PC-9 (cell line): Measurements from ENCODE around the gene KLF2. TPM values are rescaled to one million over a fixed set of nuclear protein-coding genes. Genes with fewer than 3 reads are reported as not detected.

Experiments used
- BruUV-seq: library from RNA; stranded (reverse); fragments of 400-500 nt; replicated peaks from 2 replicates; lab custom pipeline; 2021; lab: Mats Ljungman, UMichigan
- CTCF ChIA-PET: fragments of 300-600 bp; sonication (Branson Sonifier 250); formaldehyde crosslinking; loops from one replicate; lab custom pipeline; 2022; ENCODE audit warnings: antibody characterized with exemption; lab: Charles Lee
- POLR2A ChIA-PET: fragments of 300-600 bp; sonication (Branson Sonifier 250); formaldehyde crosslinking; loops from one replicate; lab custom pipeline; 2022; ENCODE audit warnings: antibody characterized with exemption; ENCODE audit not compliant: unreplicated experiment; lab: Charles Lee
- DNase-seq, 2 experiments: peaks; one replicate each; pipeline versions ENCODE4 v3.0.0 to v3.0.0-alpha.2; 2015 to 2022; ENCODE audit warnings: mixed read lengths in 1 of 2
- H2AFZ ChIP-seq: fragments of 200-600 bp; sonication (generic); 2 replicates; pipeline ENCODE4 v1.8.1; 2017; ENCODE audit warnings: antibody characterized with exemption
- H3F3A ChIP-seq: fragments of 200-600 bp; sonication (generic); 2 replicates; pipeline ENCODE4 v1.8.1; 2017; ENCODE audit warnings: antibody characterized with exemption, mild to moderate bottlenecking, low read depth; ENCODE audit not compliant: insufficient read depth
- H3K27ac ChIP-seq: fragments of 200-600 bp; sonication (generic); 2 replicates; pipeline ENCODE4 v1.6.1; 2016; ENCODE audit warnings: mixed run types
- H3K27me3 ChIP-seq: fragments of 200-600 bp; sonication (generic); 2 replicates; pipeline ENCODE4 v1.6.1; 2016; ENCODE audit warnings: low read depth, mixed run types; ENCODE audit not compliant: insufficient read depth
- H3K36me3 ChIP-seq: fragments of 200-600 bp; sonication (generic); 2 replicates; pipeline ENCODE4 v1.6.1; 2016; ENCODE audit warnings: low read depth, mixed run types
- H3K4me1 ChIP-seq: fragments of 200-600 bp; sonication (generic); replicated peaks from 2 replicates; pipeline ENCODE4 v1.6.1; 2016; ENCODE audit warnings: mixed run types; ENCODE audit not compliant: insufficient read depth
- H3K4me2 ChIP-seq: fragments of 200-600 bp; sonication (generic); 2 replicates; pipeline ENCODE4 v1.6.1; 2017; ENCODE audit warnings: mixed run types
- H3K4me3 ChIP-seq: fragments of 200-600 bp; sonication (generic); 2 replicates; pipeline ENCODE4 v1.6.1; 2016; ENCODE audit warnings: mixed run types
- H3K79me2 ChIP-seq: fragments of 200-600 bp; sonication (generic); 2 replicates; pipeline ENCODE4 v1.6.1; 2017; ENCODE audit warnings: low read depth, mixed run types
- H3K9me2 ChIP-seq: fragments of 200-600 bp; sonication (generic); 2 replicates; pipeline ENCODE4 v1.8.1; 2017; ENCODE audit warnings: mild to moderate bottlenecking; ENCODE audit not compliant: insufficient read depth
- H3K9me3 ChIP-seq: fragments of 200-600 bp; sonication (generic); 2 replicates; pipeline ENCODE4 v1.8.1; 2016; ENCODE audit warnings: low read depth; ENCODE audit not compliant: insufficient read depth
- H4K20me1 ChIP-seq: fragments of 200-600 bp; sonication (generic); 2 replicates; pipeline ENCODE4 v1.8.1; 2017; ENCODE audit not compliant: insufficient read depth
- EZH2 ChIP-seq: fragments of 200-600 bp; sonication (generic); IDR thresholded peaks from 2 replicates; pipeline ENCODE4 v1.8.0; 2017; ENCODE audit warnings: antibody characterized with exemption, low read depth
- intact Hi-C: fragments of 100-400 bp; cut with micrococcal nuclease; formaldehyde crosslinking; loops from one replicate; pipeline ENCODE4 v1.10.0; 2022; ENCODE audit not compliant: unreplicated experiment
- total RNA-seq: library from RNA; stranded (reverse); gene quantifications from 2 replicates; pipeline ENCODE4 v1.2.3, GENCODE V29; 2021
- TF ChIP-seq, protein P1 (sequence below): fragments of 200-600 bp; sonication (generic); conservative IDR thresholded peaks from 2 replicates; pipeline ENCODE4 v1.6.1; 2017; ENCODE audit warnings: mixed run types, antibody characterized with exemption, mild to moderate bottlenecking, moderate library complexity

Gene KLF2
- total RNA-seq, 1 experiment from 2014 or later: 1.6 TPM

DNA sequence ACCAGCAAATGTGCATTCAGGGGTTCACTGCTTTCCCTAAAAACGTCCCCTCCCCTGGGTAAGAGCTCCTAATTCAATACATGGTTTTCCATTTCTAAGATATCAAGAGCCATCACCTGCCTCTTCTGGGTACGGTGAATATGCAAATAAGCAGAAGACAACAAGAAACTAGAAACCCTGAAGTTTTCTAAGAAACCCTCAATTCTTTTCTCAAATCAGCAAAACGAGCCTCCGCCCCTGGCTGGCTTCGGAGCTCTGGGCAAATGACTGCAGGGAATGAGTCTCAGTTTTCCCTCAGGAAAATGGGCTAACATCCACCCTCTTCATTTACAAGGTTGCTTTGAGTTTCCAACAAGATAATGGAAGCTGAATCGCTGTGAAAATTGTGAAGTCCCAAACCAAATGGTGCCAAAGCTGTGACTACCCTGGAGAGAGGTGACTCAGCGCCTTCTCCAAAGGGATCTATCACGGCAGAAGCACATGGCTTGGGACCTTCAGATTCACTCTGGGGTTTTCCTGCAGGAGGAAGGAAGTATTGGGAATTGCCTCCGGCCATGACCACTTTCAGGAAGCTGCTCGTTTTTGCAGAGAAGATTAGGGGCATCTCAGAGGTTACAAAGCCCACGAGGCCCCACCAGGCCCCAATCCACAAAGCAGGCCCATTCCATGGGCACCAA, 26.6 kb downstream of the KLF2 start:
- DNase-seq: no peak
- no TSS peak for BruUV-seq
- Histone ChIP-seq H3K4me2 (no peak overlapping the region), H3K9me3 (no peaks in the 10 kb centered on the region), H3K4me3 (no peak overlapping the region), H3K4me1 (no peaks in the 10 kb centered on the region), H3K36me3 (no peaks in the 10 kb centered on the region), H4K20me1 (no peaks in the 10 kb centered on the region), H3K27ac (no peak overlapping the region), H2AFZ (no peak overlapping the region), H3K27me3 (no peaks in the 10 kb centered on the region), H3K9me2 (no peaks in the 10 kb centered on the region), H3K79me2 (no peaks in the 10 kb centered on the region), H3F3A (peaks cover 5% of the 10 kb centered on the region; the same call in 1 of the 2 replicates)
- ChIA-PET CTCF (interaction anchor here (0.6 kb wide), 1 partner anchor 1687 kb away, joined by 7 read pairs; no protein-coding TSS in a partner anchor), POLR2A (interaction anchor here (0.6 kb wide), 1 partner anchor 678 kb away, joined by 3 read pairs; the partner anchor contains the start of gene CYP4F12)
- intact Hi-C loops: no loop called here
- TF ChIP-seq, protein P1, sequence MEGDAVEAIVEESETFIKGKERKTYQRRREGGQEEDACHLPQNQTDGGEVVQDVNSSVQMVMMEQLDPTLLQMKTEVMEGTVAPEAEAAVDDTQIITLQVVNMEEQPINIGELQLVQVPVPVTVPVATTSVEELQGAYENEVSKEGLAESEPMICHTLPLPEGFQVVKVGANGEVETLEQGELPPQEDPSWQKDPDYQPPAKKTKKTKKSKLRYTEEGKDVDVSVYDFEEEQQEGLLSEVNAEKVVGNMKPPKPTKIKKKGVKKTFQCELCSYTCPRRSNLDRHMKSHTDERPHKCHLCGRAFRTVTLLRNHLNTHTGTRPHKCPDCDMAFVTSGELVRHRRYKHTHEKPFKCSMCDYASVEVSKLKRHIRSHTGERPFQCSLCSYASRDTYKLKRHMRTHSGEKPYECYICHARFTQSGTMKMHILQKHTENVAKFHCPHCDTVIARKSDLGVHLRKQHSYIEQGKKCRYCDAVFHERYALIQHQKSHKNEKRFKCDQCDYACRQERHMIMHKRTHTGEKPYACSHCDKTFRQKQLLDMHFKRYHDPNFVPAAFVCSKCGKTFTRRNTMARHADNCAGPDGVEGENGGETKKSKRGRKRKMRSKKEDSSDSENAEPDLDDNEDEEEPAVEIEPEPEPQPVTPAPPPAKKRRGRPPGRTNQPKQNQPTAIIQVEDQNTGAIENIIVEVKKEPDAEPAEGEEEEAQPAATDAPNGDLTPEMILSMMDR: no peak
- no peak for TF ChIP-seq EZH2

DNA sequence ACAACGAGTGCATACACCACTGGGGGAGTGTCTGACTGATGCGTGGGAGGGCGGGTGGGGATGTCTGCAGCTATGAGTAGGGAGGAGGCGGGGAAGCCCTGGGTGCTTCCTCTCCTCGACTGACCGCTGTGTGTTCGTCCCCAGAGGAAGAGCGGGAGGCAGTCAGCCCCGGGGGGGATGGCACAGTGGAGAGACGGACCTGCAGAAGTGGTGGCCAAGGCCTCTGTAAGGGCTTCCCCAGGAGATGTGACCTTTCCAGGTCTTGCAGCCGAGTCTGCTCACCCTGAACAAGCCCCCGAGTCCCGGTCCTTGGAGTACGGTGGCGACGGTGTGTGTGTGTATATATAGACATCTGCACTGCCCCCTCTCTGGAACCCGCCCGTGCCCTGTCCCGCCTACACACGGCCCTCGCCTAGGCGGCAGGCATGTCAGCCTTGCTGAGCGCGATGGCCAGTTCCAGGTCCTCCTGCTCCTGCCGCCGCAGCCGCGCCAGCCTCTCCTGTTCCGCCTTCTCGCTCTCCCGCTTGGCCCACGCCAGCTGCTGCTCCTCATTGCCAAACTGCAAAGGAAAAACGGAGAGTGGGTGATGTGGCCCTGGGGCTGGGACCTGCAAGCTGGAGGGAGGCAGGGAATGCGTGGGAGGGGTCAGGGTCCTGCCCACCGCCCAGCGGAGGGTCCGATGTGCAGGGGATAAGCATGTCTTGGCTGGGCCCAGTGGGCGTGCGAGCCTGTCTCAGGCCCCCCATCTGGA, 30.8 kb downstream of the KLF2 start:
- CTCF ChIA-PET: no interaction called here
- Histone ChIP-seq H3F3A (no peaks in the 10 kb centered on the region), H3K36me3 (no peaks in the 10 kb centered on the region), H3K79me2 (no peaks in the 10 kb centered on the region), H3K9me2 (no peaks in the 10 kb centered on the region), H3K27ac (no peak overlapping the region), H4K20me1 (no peaks in the 10 kb centered on the region), H2AFZ (no peak overlapping the region), H3K4me2 (no peak overlapping the region), H3K4me3 (no peak overlapping the region), H3K27me3 (no peaks in the 10 kb centered on the region), H3K9me3 (no peaks in the 10 kb centered on the region), H3K4me1 (no peaks in the 10 kb centered on the region)
- no TSS peak for BruUV-seq
- intact Hi-C loops: no loop called here
- no peak for DNase-seq
- TF ChIP-seq EZH2: no peak
- TF ChIP-seq, protein P1: no peak
- POLR2A ChIA-PET: no interaction called here

DNA sequence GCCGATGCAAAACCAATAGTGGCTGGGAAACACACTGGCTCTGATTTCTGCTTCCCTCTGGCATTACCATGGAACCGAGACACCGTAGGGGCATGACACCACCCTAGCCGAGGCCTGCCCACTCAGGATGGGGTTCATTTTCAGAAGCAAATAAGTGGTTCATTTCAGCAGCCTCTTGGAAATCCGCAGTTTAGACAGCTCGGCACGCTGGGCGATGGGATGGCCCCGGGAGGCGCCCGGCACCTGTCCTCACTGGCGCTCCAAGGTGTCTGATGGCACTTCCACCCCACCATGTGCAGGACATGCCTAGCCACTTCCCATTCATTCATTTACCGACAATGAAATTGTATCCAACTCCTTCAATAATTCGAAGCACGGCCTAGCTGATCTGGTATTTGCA, 33.8 kb downstream of the KLF2 start:
- no peak for DNase-seq
- Histone ChIP-seq H3K4me2 (no peak overlapping the region), H3K27ac (no peak overlapping the region), H3K9me2 (no peaks in the 10 kb centered on the region), H3K9me3 (no peaks in the 10 kb centered on the region), H2AFZ (no peak overlapping the region), H3K36me3 (no peaks in the 10 kb centered on the region), H3K79me2 (no peaks in the 10 kb centered on the region), H3K27me3 (no peaks in the 10 kb centered on the region), H3K4me3 (no peak overlapping the region), H3K4me1 (no peaks in the 10 kb centered on the region), H4K20me1 (no peaks in the 10 kb centered on the region), H3F3A (0 out of 2 replicates have a peak, but pooled peaks cover 5% of the 10 kb centered on the region)
- TF ChIP-seq, protein P1: no peak
- TF ChIP-seq EZH2: no peak
- intact Hi-C loops: no loop called here
- CTCF ChIA-PET: no interaction called here
- POLR2A ChIA-PET: no interaction called here
- no TSS peak for BruUV-seq
